K562 (cell line): Measurements from ENCODE around the gene FMNL1. TPM values are rescaled to one million over a fixed set of nuclear protein-coding genes. Genes with fewer than 3 reads are reported as not detected.
A peak's percentile ranks its signal among the peaks of the same experiment; 100 is the strongest.

ENCODE experiments used
- ATAC-seq: fragments of 200-7000 bp; cut with Tn5 transposase; 3 replicates; pipeline ENCODE4 v1.9.1; 2020; ENCODE audit warnings: moderate library complexity
- BruUV-seq: library from RNA; stranded (reverse); fragments of 400-500 nt; replicated peaks from 2 replicates; lab custom pipeline; 2021; lab: Mats Ljungman, UMichigan
- CTCF ChIA-PET: fragments of 300-600 bp; formaldehyde crosslinking; extraction: SDS; loops from one replicate; lab custom pipeline; 2021; ENCODE audit warnings: low intra/inter-chr PET ratio; lab: Yijun Ruan, JAX
- POLR2A ChIA-PET: fragments of 300-600, 350-650 bp; sonication (Branson Sonifier 250); formaldehyde crosslinking; extraction: SDS; loops from one replicate; lab custom pipeline; 2021; ENCODE audit warnings: antibody characterized with exemption, inconsistent platforms; lab: Yijun Ruan, JAX
- DNase-seq, 4 experiments: peaks; one replicate each; pipeline versions ENCODE4 v3.0.0 to v3.0.0-alpha.2; 2011 to 2018; ENCODE audit warnings: low spot score in 3 of 4, mixed read lengths in 3 of 4; ENCODE audit errors: extremely low read depth in 1 of 4
- FAIRE-seq: peaks from 2 replicates; lab custom pipeline; 2011; peaks lifted over from hg19 to GRCh38; lab: Jason Lieb, UNC
- H2AFZ ChIP-seq: 2 replicates; pipeline ENCODE4 v1.6.0; 2011; ENCODE audit warnings: low read depth, low read length, control low read depth, inconsistent platforms
- H3K27ac ChIP-seq: fragments of 200-600 bp; 3 replicates; pipeline ENCODE4 v1.8.0; 2011; ENCODE audit warnings: low read depth, mild to moderate bottlenecking, control low read depth, inconsistent platforms, low read length, moderate library complexity, mixed read lengths; ENCODE audit errors: extremely low read depth
- H3K27me3 ChIP-seq, 2 experiments: fragments of 300-600 bp in 1 of 2; 2 replicates in 1 of 2; 3 replicates in 1 of 2; pipeline versions ENCODE4 v1.6.0 to v1.8.0; 2011; ENCODE audit warnings: inconsistent platforms in 2 of 2, low read length in 2 of 2, mild to moderate bottlenecking in 1 of 2, mixed read lengths in 1 of 2, moderate library complexity in 1 of 2; ENCODE audit not compliant: control insufficient read depth in 2 of 2, insufficient read depth in 2 of 2
- H3K36me3 ChIP-seq: fragments of 300-600 bp; 3 replicates; pipeline ENCODE4 v1.8.0; 2011; ENCODE audit warnings: mild to moderate bottlenecking, low read length, inconsistent platforms; ENCODE audit not compliant: control insufficient read depth, insufficient read depth
- H3K4me1 ChIP-seq, 2 experiments: fragments of 200-600 bp in 1 of 2; replicated peaks in 1 of 2; 2 replicates in 1 of 2; 3 replicates in 1 of 2; pipeline versions ENCODE4 v1.5.1 to v1.8.0; 2011; ENCODE audit warnings: inconsistent platforms in 2 of 2, low read length in 2 of 2, mild to moderate bottlenecking in 1 of 2, mixed read lengths in 1 of 2, moderate library complexity in 1 of 2; ENCODE audit not compliant: control insufficient read depth in 2 of 2, insufficient read depth in 2 of 2
- H3K4me2 ChIP-seq: 2 replicates; pipeline ENCODE4 v1.6.1; 2011; ENCODE audit warnings: low read length, control low read depth, inconsistent platforms, mixed read lengths; ENCODE audit not compliant: insufficient read depth
- H3K4me3 ChIP-seq: fragments of 200-600 bp; sonication (generic), shearing (Covaris generic); 2 replicates; pipeline ENCODE4 v1.5.1; 2016; ENCODE audit warnings: control low read depth, inconsistent platforms
- H3K79me2 ChIP-seq: fragments of 200-600 bp; 3 replicates; pipeline ENCODE4 v1.8.0; 2011; ENCODE audit warnings: low read length, inconsistent platforms; ENCODE audit not compliant: control insufficient read depth, insufficient read depth
- H3K9ac ChIP-seq, 2 experiments: 2 replicates each; pipeline versions ENCODE4 v1.6.0 to v1.6.1; 2011; ENCODE audit warnings: low read depth in 2 of 2, low read length in 2 of 2, control low read depth in 1 of 2, inconsistent platforms in 1 of 2, mild to moderate bottlenecking in 1 of 2, mixed read lengths in 1 of 2; ENCODE audit not compliant: insufficient read depth in 1 of 2
- H3K9me1 ChIP-seq: one replicate; pipeline ENCODE4 v1.6.0; 2011; ENCODE audit warnings: inconsistent platforms, mild to moderate bottlenecking, low read length, moderate library complexity; ENCODE audit not compliant: control insufficient read depth, insufficient read depth
- H3K9me3 ChIP-seq: replicated peaks from 2 replicates; pipeline ENCODE4 v1.5.1; 2011; ENCODE audit warnings: low read depth, low read length, inconsistent platforms; ENCODE audit not compliant: control insufficient read depth, insufficient read depth
- H4K20me1 ChIP-seq: replicated peaks from 2 replicates; pipeline ENCODE4 v1.6.1; 2011; ENCODE audit warnings: low read length, inconsistent platforms, mixed read lengths; ENCODE audit not compliant: control insufficient read depth, insufficient read depth
- CXXC5 ChIP-seq: fragments of 250-450 bp; sonication (Bioruptor Pico); IDR thresholded peaks from 2 replicates; pipeline ENCODE4 v1.8.0; 2022; ENCODE audit warnings: inconsistent platforms, mild to moderate bottlenecking, moderate library complexity
- KLF1 ChIP-seq: fragments of 450-650 bp; IDR thresholded peaks from 2 replicates; pipeline ENCODE4 v1.6.1; 2016; ENCODE audit warnings: missing genetic modification characterization, missing compliant biosample characterization
- MAFG ChIP-seq: fragments of 450-650 bp; conservative IDR thresholded peaks from 2 replicates; pipeline ENCODE4 v1.6.1; 2016; ENCODE audit warnings: missing genetic modification characterization, missing compliant biosample characterization
- MYBL2 ChIP-seq, 2 experiments: fragments of 450-650 bp in 1 of 2; sonication (generic) in 1 of 2; formaldehyde crosslinking in 1 of 2; IDR thresholded peaks; 2 replicates each; pipeline versions ENCODE4 v1.6.1 to v1.8.1; 2017 to 2022; ENCODE audit warnings: borderline replicate concordance in 1 of 2, inconsistent platforms in 1 of 2, low read depth in 1 of 2, mild to moderate bottlenecking in 1 of 2, missing genetic modification reagents in 1 of 2, moderate library complexity in 1 of 2
- NFE2L1 ChIP-seq: fragments of 450-650 bp; IDR thresholded peaks from 2 replicates; pipeline ENCODE4 v1.6.1; 2016; ENCODE audit warnings: missing genetic modification characterization, low read depth, mild to moderate bottlenecking, missing compliant biosample characterization, moderate library complexity, borderline replicate concordance
- PCBP1 ChIP-seq: fragments of 200-400 bp; formaldehyde crosslinking; IDR thresholded peaks from 2 replicates; pipeline ENCODE4 v1.6.1; 2018; ENCODE audit warnings: mild to moderate bottlenecking, low read depth, low read length; ENCODE audit not compliant: poor library complexity, severe bottlenecking
- PHF8 ChIP-seq: fragments of 200-600 bp; sonication (generic); IDR thresholded peaks from 2 replicates; pipeline ENCODE4 v1.6.1; 2012; ENCODE audit warnings: mixed run types, mild to moderate bottlenecking, inconsistent platforms, low read length, moderate library complexity, borderline replicate concordance
- POLR2AphosphoS2 ChIP-seq: IDR thresholded peaks from 2 replicates; pipeline ENCODE4 v1.6.1; 2012; ENCODE audit warnings: low read length, improper control_type of control experiment
- POLR2G ChIP-seq: fragments of 200-400 bp; formaldehyde crosslinking; IDR thresholded peaks from 2 replicates; pipeline ENCODE4 v1.6.1; 2017; ENCODE audit warnings: low read depth, mild to moderate bottlenecking, antibody characterized with exemption, low read length, moderate library complexity
- SIX5 ChIP-seq, 2 experiments: IDR thresholded peaks; 2 replicates each; pipeline ENCODE4 v1.6.1; 2011; ENCODE audit warnings: low read length in 2 of 2, borderline replicate concordance in 1 of 2, low read depth in 1 of 2, mild to moderate bottlenecking in 1 of 2, moderate library complexity in 1 of 2; ENCODE audit not compliant: insufficient read depth in 1 of 2
- SMAD3 ChIP-seq: fragments of 450-650 bp; formaldehyde crosslinking; conservative IDR thresholded peaks from 2 replicates; pipeline ENCODE4 v1.4.0; 2020; ENCODE audit warnings: mild to moderate bottlenecking
- STAT5A ChIP-seq: IDR thresholded peaks from 2 replicates; pipeline ENCODE4 v1.6.1; 2012; ENCODE audit warnings: low read length, inconsistent platforms, borderline replicate concordance
- ZKSCAN1 ChIP-seq: fragments of 150-350 bp; IDR thresholded peaks from 2 replicates; pipeline ENCODE4 v1.6.1; 2016; ENCODE audit warnings: low read depth, low read length
- ZZZ3 ChIP-seq: fragments of 450-650 bp; IDR thresholded peaks from 2 replicates; pipeline ENCODE4 v1.6.1; 2016; ENCODE audit warnings: antibody characterized with exemption, mild to moderate bottlenecking, moderate library complexity
- WGBS: fragments of 100-300 bp; shearing (Covaris generic); methylation state at CpG from one replicate; pipeline ENCODE4 v1.1.6; 2016; ENCODE audit warnings: low coverage, mixed read lengths; ENCODE audit not compliant: insufficient coverage; ENCODE audit errors: missing lambda C conversion rate; 5-methylcytosine and 5-hydroxymethylcytosine counted together
- in situ Hi-C: fragments of 300-500 bp; cut with MboI; formaldehyde crosslinking; loops from 4 replicates; pipeline ENCODE4 v1.15.0; 2018; ENCODE audit warnings: inconsistent platforms, mixed read lengths
- intact Hi-C: fragments of 100-400 bp; cut with micrococcal nuclease; formaldehyde crosslinking; loops from 2 replicates; pipeline ENCODE4 v1.14.2; 2022
- polyA plus RNA-seq, 8 experiments: library from polyadenylated mRNA; depleted of rRNA in 4 of 8; stranded (reverse) in 5 of 8; unstranded in 3 of 8; fragments of >200 nt; fragmentation: Nextera tagmentation in 2 of 8; fragmentation: Illumina TruSeq in 1 of 8; extraction: Ambion mirVana in 2 of 8; extraction: Trizol in 1 of 8; gene quantifications; 2 replicates each; pipeline versions ENCODE4 v1.2.1 to v1.2.3, GENCODE V29; 2011 to 2014; ENCODE audit warnings: inconsistent platforms in 1 of 8, missing spikeins in 1 of 8
- total RNA-seq, 7 experiments: library from RNA; depleted of rRNA in 6 of 7; stranded (reverse); fragments of >200 nt in 6 of 7; fragmentation: Illumina TruSeq in 2 of 7; extraction: Trizol in 2 of 7; gene quantifications; 2 replicates each; pipeline versions ENCODE4 v1.2.1 to v1.2.3, GENCODE V29; 2011 to 2021; ENCODE audit warnings: low replicate concordance in 1 of 7
- TF ChIP-seq, protein P1 (sequence below): fragments of 250-450 bp; sonication (Bioruptor Pico); IDR thresholded peaks from 2 replicates; pipeline ENCODE4 v1.4.0; 2020; ENCODE audit warnings: mild to moderate bottlenecking, moderate library complexity

Gene FMNL1
- total and polyA plus RNA-seq, 9 of the 15 experiments (the other 6 are each of a cell fraction or from before 2014, with no cell fraction given) = 0.70 to 36.6 (median 7.7) TPM

DNA sequence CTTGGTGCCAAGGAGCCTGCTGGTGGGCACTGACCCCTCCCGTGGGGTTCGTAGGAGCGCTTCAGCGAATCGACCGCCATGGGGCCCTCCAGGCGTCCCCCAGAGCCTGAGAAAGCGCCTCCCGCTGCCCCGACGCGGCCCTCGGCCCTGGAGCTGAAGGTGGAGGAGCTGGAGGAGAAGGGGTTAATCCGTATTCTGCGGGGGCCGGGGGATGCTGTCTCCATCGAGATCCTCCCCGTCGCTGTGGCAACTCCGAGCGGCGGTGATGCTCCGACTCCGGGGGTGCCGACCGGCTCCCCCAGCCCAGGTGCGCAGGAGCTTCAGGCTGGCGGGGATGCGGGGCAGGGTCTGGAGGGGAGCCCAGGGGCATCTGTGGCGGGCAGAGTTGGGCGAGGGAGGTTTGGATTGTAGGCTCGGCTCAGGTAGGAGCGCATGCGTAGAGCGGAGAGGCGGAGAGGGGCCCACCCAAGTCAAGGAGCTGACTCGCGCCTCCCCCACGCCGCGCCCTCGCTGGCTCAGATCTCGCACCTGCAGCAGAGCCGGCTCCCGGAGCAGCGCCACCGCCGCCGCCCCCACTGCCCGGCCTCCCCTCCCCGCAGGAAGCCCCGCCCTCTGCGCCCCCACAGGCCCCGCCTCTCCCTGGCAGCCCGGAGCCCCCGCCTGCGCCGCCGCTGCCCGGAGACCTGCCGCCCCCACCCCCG, 19.8 kb downstream of the FMNL1 start (continued):
- TF ChIP-seq POLR2G (peak; percentile 44; the same call in 1 of the 2 replicates), ZZZ3 (no peak), POLR2AphosphoS2 (no peak)

DNA sequence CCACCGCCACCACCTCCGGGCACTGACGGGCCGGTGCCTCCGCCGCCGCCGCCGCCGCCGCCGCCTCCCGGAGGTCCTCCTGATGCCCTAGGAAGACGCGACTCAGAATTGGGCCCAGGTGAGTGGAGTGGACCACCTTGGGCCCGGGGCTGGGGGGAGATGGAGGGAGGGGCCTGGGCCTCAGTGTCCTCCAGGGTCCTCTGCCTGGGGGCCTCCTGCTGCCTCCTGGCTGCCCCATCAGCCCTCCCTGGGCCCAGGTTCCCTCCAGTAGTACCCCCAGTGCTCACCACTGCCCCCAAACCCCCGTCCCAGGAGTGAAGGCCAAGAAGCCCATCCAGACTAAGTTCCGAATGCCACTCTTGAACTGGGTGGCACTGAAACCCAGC, 20.3 kb downstream of the FMNL1 start:
- DNase-seq (no peak), ATAC-seq (no peak), FAIRE-seq (no peak)
- peaks cover 50% of the 10 kb centered on the region; the same call in 2 of the 3 replicates for H3K36me3 ChIP-seq
- WGBS = 86% methylated on average over 1 of the region's 18 CpGs
- H3K79me2 ChIP-seq = no peaks in the 10 kb centered on the region
- intact Hi-C loops = no loop called here
- H3K4me2 ChIP-seq = no peak overlapping the region
- no TSS peak for BruUV-seq
- H3K27ac ChIP-seq = no peak overlapping the region
- POLR2A ChIA-PET = no interaction called here
- H3K4me3 ChIP-seq = no peak overlapping the region
- in situ Hi-C loops = no loop called here
- CTCF ChIA-PET = no interaction called here
- no peak overlapping the region for H3K9ac ChIP-seq
- TF ChIP-seq NFE2L1 (tag) (no peak), SIX5 (IDR thresholded peaks at IDR 0.05; ENCODE audit: borderline replicate concordance in 1 of 2, insufficient read depth in 1 of 2, low read depth in 1 of 2, low read length in 2 of 2) (no peak), KLF1 (no peak), PCBP1 (no peak), CXXC5 (CRISPR knock-in tag) (no peak), STAT5A (no peak), SMAD3 (CRISPR knock-in tag) (no peak), ZKSCAN1 (no peak), PHF8 (no peak), MYBL2 (IDR thresholded peaks at IDR 0.05; ENCODE audit: low read depth) (no peak), MYBL2 (CRISPR knock-in tag; IDR thresholded peaks at IDR 0.05; ENCODE audit: borderline replicate concordance) (no peak), MAFG (tag) (no peak)
- TF ChIP-seq, protein P1, sequence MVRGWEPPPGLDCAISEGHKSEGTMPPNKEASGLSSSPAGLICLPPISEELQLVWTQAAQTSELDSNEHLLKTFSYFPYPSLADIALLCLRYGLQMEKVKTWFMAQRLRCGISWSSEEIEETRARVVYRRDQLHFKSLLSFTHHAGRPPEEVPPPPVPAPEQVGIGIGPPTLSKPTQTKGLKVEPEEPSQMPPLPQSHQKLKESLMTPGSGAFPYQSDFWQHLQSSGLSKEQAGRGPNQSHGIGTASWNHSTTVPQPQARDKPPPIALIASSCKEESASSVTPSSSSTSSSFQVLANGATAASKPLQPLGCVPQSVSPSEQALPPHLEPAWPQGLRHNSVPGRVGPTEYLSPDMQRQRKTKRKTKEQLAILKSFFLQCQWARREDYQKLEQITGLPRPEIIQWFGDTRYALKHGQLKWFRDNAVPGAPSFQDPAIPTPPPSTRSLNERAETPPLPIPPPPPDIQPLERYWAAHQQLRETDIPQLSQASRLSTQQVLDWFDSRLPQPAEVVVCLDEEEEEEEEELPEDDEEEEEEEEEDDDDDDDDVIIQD (CRISPR knock-in tag) = no peak
- no peaks in the 10 kb centered on the region for H3K9me3 ChIP-seq
- no peaks in the 10 kb centered on the region for H3K27me3 ChIP-seq
- peaks cover 0 to 32% of the 10 kb centered on the region in 2 experiments; a peak in 3 of 5 replicates for H3K4me1 ChIP-seq
- H2AFZ ChIP-seq = no peak overlapping the region
- no peaks in the 10 kb centered on the region for H3K9me1 ChIP-seq
- H4K20me1 ChIP-seq = no peaks in the 10 kb centered on the region
